ENCODE measurements around the gene SMIM28. TPM values are rescaled to one million over a fixed set of nuclear protein-coding genes. Genes with fewer than 3 reads are reported as not detected.
A peak's percentile ranks its signal among the peaks of the same experiment; 100 is the strongest.

The SMIM28 gene
- total and polyA plus RNA-seq, 8 donors: not detected

- Histone ChIP-seq H3K4me1 (peaks cover 0 to 27% (median 7%) of the 10 kb centered on the region in 4 donors), H3K27me3 (no peaks in the 10 kb centered on the region), H3K9me3 (no peaks in the 10 kb centered on the region), H3K4me3 (no peak overlapping the region), H3K27ac (peak overlapping the region in 1 of 5 donors; percentile 9), H3K36me3 (peaks cover 7 to 32% (median 26%) of the 10 kb centered on the region in 4 donors)
- intact Hi-C loops (cut with DNase I; ENCODE audit: low total_unique reads): loop anchor here (10.0 kb wide), 1 partner anchor 336 kb away; no protein-coding TSS in a partner anchor
- peak in 1 of 2 donors; percentile 81 for DNase-seq
- TF ChIP-seq, protein P1, sequence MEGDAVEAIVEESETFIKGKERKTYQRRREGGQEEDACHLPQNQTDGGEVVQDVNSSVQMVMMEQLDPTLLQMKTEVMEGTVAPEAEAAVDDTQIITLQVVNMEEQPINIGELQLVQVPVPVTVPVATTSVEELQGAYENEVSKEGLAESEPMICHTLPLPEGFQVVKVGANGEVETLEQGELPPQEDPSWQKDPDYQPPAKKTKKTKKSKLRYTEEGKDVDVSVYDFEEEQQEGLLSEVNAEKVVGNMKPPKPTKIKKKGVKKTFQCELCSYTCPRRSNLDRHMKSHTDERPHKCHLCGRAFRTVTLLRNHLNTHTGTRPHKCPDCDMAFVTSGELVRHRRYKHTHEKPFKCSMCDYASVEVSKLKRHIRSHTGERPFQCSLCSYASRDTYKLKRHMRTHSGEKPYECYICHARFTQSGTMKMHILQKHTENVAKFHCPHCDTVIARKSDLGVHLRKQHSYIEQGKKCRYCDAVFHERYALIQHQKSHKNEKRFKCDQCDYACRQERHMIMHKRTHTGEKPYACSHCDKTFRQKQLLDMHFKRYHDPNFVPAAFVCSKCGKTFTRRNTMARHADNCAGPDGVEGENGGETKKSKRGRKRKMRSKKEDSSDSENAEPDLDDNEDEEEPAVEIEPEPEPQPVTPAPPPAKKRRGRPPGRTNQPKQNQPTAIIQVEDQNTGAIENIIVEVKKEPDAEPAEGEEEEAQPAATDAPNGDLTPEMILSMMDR (IDR thresholded peaks at IDR 0.05): peak in 5 of 7 experiments; percentile 32 to 60 (median 53)
- TF ChIP-seq POLR2AphosphoS5 (IDR thresholded peaks at IDR 0.05) (no peak), POLR2A (IDR thresholded peaks at IDR 0.05) (no peak), EP300 (IDR thresholded peaks at IDR 0.05) (no peak)
- WGBS, 5 donors: 25 to 35% (median 33%) methylated on average over 8 of the region's 8 CpGs
Observed at GRCh38 chr6:138428944-138429598, 51.4 kb downstream of the SMIM28 start.

GRCh38 chr6:138429761-138430160, 52.1 kb downstream of the SMIM28 start:
- 52 to 74% (median 70%) methylated on average over 12 of the region's 12 CpGs for WGBS, 5 donors
- no peak for DNase-seq
- H3K4me1 ChIP-seq: peaks cover 0 to 27% (median 7%) of the 10 kb centered on the region in 4 donors
- peaks cover 7 to 27% (median 22%) of the 10 kb centered on the region in 4 donors for H3K36me3 ChIP-seq
- TF ChIP-seq POLR2A (IDR thresholded peaks at IDR 0.05) (no peak), EP300 (IDR thresholded peaks at IDR 0.05) (no peak), POLR2AphosphoS5 (IDR thresholded peaks at IDR 0.05) (no peak)
- TF ChIP-seq, protein P1 (IDR thresholded peaks at IDR 0.05): no peak
- no peaks in the 10 kb centered on the region for H3K9me3 ChIP-seq
- H3K4me3 ChIP-seq: no peak overlapping the region
- intact Hi-C loops (cut with DNase I; ENCODE audit: low total_unique reads): loop anchor here (5.0 to 10.0 kb wide), 2 partner anchors 158 to 335 kb away; no protein-coding TSS in a partner anchor
- H3K27me3 ChIP-seq: no peaks in the 10 kb centered on the region
- H3K27ac ChIP-seq: peak overlapping the region in 1 of 5 donors; percentile 9

DNA sequence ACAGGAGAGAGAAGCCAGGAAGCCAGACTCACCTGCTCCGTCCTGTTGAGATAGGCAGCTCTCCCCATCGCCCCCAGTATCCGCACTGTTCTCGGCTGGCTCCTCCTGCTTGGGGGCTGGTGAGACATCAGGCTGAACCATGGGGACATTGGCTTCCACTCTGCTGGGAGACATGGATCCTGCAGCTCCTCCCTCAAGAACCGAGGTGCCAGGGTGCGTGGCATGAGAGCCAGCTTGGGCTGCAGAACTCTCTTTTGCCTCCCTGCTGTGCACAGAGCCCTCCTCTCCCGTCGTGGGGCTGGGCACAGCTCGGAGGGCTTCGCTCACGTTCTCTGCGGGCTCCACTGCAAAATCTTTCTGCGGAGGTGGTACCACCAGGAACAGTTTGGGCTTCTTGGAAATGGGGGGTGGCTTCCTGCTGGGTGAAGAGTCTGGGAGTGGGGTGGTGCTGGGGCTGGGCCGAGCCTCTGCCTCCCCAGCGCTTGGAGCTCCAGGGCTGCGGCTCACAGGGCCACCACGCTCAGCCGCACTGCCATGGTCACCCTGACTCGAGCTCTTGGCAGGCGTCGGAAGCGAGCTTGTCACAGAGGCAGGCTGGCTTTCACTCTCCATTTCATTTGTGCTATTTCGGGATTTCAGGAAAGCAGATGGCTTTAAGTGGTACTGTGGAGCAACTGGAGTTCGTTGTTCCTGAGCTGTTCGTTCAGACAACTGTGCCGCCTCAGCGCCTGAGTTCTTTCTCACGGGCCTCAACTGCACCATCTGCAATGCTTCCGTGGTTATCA, 52.8 kb downstream of the SMIM28 start:
- H3K36me3 ChIP-seq: peaks cover 7 to 27% (median 22%) of the 10 kb centered on the region in 4 donors
- H3K9me3 ChIP-seq: no peaks in the 10 kb centered on the region
- DNase-seq: no peak
- peaks cover 0 to 27% (median 7%) of the 10 kb centered on the region in 4 donors for H3K4me1 ChIP-seq
- H3K4me3 ChIP-seq: no peak overlapping the region
- H3K27me3 ChIP-seq: no peaks in the 10 kb centered on the region
- no peak overlapping the region for H3K27ac ChIP-seq
- intact Hi-C loops (cut with DNase I; ENCODE audit: low total_unique reads): loop anchor here (5.0 kb wide), 1 partner anchor 157 kb away; no protein-coding TSS in a partner anchor
- no peak for TF ChIP-seq POLR2A (IDR thresholded peaks at IDR 0.05)
- TF ChIP-seq, protein P1 (IDR thresholded peaks at IDR 0.05): no peak
- TF ChIP-seq POLR2AphosphoS5 (IDR thresholded peaks at IDR 0.05): no peak
- no peak for TF ChIP-seq EP300 (IDR thresholded peaks at IDR 0.05)
- WGBS, 5 donors: 82 to 89% (median 86%) methylated on average over 26 to 29 of the region's 29 CpGs

Measured in stomach (tissue), 9 donors.